Measurements from ENCODE around the gene SLC44A4.

GRCh38 chr6:31896493-31896855 is 17.7 kb upstream of the SLC44A4 start:
- TF ChIP-seq CTCF (IDR thresholded peaks at IDR 0.05; ENCODE audit: low read depth, low read length, poor library complexity, severe bottlenecking): no peak
- no peak for TF ChIP-seq EZH2phosphoT487 (IDR thresholded peaks at IDR 0.05; ENCODE audit: borderline replicate concordance, low read length)
